HepG2 (cell line): Measurements from ENCODE around the gene HOXC10. TPM values are rescaled to one million over a fixed set of nuclear protein-coding genes. Genes with fewer than 3 reads are reported as not detected.

Experiments
- CREM ChIP-seq, 2 experiments: sonication (generic) in 1 of 2; formaldehyde crosslinking in 1 of 2; IDR thresholded peaks; 2 replicates each; pipeline versions ENCODE4 v1.4.0 to v1.6.1; 2016 to 2020; ENCODE audit warnings: antibody characterized with exemption in 1 of 2, mild to moderate bottlenecking in 1 of 2, missing genetic modification reagents in 1 of 2
- FOXA3 ChIP-seq: IDR thresholded peaks from 2 replicates; pipeline ENCODE4 v1.6.1; 2016; ENCODE audit warnings: missing genetic modification reagents, missing compliant biosample characterization
- GABPB1 ChIP-seq: IDR thresholded peaks from 2 replicates; pipeline ENCODE4 v1.6.1; 2016; ENCODE audit warnings: mild to moderate bottlenecking, missing genetic modification reagents, moderate library complexity, missing compliant biosample characterization
- HOXA3 ChIP-seq: sonication (generic); formaldehyde crosslinking; IDR thresholded peaks from 2 replicates; pipeline ENCODE4 v1.5.0; 2020; ENCODE audit warnings: missing genetic modification reagents
- MBD4 ChIP-seq: IDR thresholded peaks from 2 replicates; pipeline ENCODE4 v1.6.1; 2012; ENCODE audit warnings: low read length, inconsistent platforms, borderline replicate concordance
- NAIF1 ChIP-seq: sonication (generic); formaldehyde crosslinking; IDR thresholded peaks from 2 replicates; pipeline ENCODE4 v1.5.0; 2020; ENCODE audit warnings: mild to moderate bottlenecking, missing genetic modification reagents, borderline replicate concordance
- NCOR1 ChIP-seq: fragments of 200-600 bp; sonication (generic); IDR thresholded peaks from 2 replicates; pipeline ENCODE4 v1.7.0; 2017; ENCODE audit warnings: antibody characterized with exemption, low read length, borderline replicate concordance
- PAF1 ChIP-seq: IDR thresholded peaks from 2 replicates; pipeline ENCODE4 v1.6.1; 2016; ENCODE audit warnings: missing genetic modification reagents, missing compliant biosample characterization
- RXRB ChIP-seq: IDR thresholded peaks from 2 replicates; pipeline ENCODE4 v1.6.1; 2016; ENCODE audit warnings: borderline replicate concordance, missing genetic modification reagents, missing compliant biosample characterization
- SALL1 ChIP-seq: sonication (generic); formaldehyde crosslinking; IDR thresholded peaks from 2 replicates; pipeline ENCODE4 v1.8.0; 2022; ENCODE audit warnings: mild to moderate bottlenecking, missing genetic modification reagents
- SKI ChIP-seq: fragments of 450-650 bp; IDR thresholded peaks from one replicate; pipeline ENCODE4 v1.6.1; 2018; ENCODE audit warnings: mild to moderate bottlenecking; ENCODE audit not compliant: partially characterized antibody
- TIGD3 ChIP-seq: sonication (generic); formaldehyde crosslinking; IDR thresholded peaks from 2 replicates; pipeline ENCODE4 v1.5.1; 2020; ENCODE audit warnings: mild to moderate bottlenecking, missing genetic modification reagents, borderline replicate concordance
- ZBTB3 ChIP-seq: sonication (generic); formaldehyde crosslinking; IDR thresholded peaks from 2 replicates; pipeline ENCODE4 v1.4.0; 2020; ENCODE audit warnings: low read depth, mild to moderate bottlenecking, moderate library complexity, missing genetic modification reagents, borderline replicate concordance
- ZNF24 ChIP-seq: fragments of 450-650 bp; IDR thresholded peaks from 2 replicates; pipeline ENCODE4 v1.6.1; 2017; ENCODE audit warnings: antibody characterized with exemption, mild to moderate bottlenecking
- ZNF547 ChIP-seq: sonication (generic); formaldehyde crosslinking; IDR thresholded peaks from 2 replicates; pipeline ENCODE4 v1.5.1; 2020; ENCODE audit warnings: mild to moderate bottlenecking, missing genetic modification reagents
- ZNF687 ChIP-seq: sonication (generic); formaldehyde crosslinking; IDR thresholded peaks from 2 replicates; pipeline ENCODE4 v1.5.1; 2020; ENCODE audit warnings: mild to moderate bottlenecking, missing genetic modification reagents, moderate library complexity
- polyA plus RNA-seq, 8 experiments: library from polyadenylated mRNA; depleted of rRNA in 3 of 8; stranded (reverse) in 7 of 8; unstranded in 1 of 8; fragments of >200 nt; fragmentation: Illumina TruSeq in 4 of 8; extraction: Trizol in 4 of 8; gene quantifications; 2 replicates each; pipeline versions ENCODE4 v1.2.1 to v1.2.3, GENCODE V29; 2011 to 2016; ENCODE audit warnings: low read depth in 4 of 8, missing spikeins in 1 of 8, mixed read lengths in 1 of 8; ENCODE audit not compliant: insufficient read depth in 1 of 8
- total RNA-seq, 5 experiments: library from RNA; depleted of rRNA; stranded (reverse); fragments of >200 nt; fragmentation: Illumina TruSeq; extraction: Trizol; gene quantifications; 2 replicates each; pipeline ENCODE4 v1.2.3, GENCODE V29; 2016; ENCODE audit warnings: low read depth in 1 of 5
- TF ChIP-seq, protein P1 (sequence below): sonication (generic); formaldehyde crosslinking; IDR thresholded peaks from 2 replicates; pipeline ENCODE4 v1.4.0; 2020; ENCODE audit warnings: mild to moderate bottlenecking, low read depth, missing genetic modification reagents
- TF ChIP-seq, protein P2 (sequence below): sonication (generic); formaldehyde crosslinking; IDR thresholded peaks from 2 replicates; pipeline ENCODE4 v1.9.0; 2021; ENCODE audit warnings: missing genetic modification reagents, borderline replicate concordance

Gene HOXC10
- total and polyA plus RNA-seq, 2 of the 13 experiments (the other 11 are each of a cell fraction or from before 2014, with no cell fraction given) = not detected

DNA sequence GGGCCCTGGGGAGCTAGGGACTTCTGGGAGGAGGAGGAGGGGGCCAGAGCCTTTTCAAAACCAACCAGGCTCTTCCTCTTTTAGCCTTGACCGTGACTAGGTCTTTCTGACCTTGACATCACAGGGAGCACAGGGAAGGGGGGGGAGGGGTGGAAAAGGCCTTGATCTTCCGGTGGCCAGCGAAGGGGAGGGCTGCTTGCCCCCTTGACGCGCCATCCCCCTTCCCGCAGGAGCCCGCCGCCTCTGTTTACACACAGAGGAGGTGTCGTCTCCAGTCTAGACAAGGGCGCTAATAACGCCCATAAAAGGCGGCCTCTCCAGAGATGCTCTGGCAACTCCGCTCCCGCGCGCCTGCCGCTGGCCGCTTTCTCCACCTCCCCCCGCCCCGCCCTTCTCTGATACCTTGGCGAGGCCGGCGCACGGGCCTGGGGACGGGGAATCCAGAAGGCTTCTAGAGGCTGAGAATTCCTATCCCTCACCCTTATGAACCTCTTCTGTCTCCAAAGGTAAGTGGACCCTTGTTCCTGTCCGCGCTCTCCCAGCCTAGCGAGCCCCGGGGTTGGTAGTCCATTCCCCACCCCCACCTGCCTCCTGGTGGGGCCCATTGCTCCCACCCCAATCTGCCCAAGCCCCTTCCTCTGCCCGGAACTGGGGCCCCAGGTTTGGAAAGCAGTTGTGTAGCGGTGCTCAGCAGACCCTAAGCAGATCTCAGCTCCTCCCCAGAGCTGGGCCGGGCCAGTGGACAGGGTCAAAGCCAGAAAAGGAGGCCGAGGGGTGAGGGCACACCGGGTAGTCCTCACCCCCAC is 35.1 kb upstream of the HOXC10 start (continued):
- TF ChIP-seq PAF1 (CRISPR knock-in tag) (no peak), ZBTB3 (CRISPR knock-in tag) (no peak), GABPB1 (CRISPR knock-in tag) (peak; percentile 33; the same call in 1 of the 2 replicates), NAIF1 (CRISPR knock-in tag) (no peak), FOXA3 (CRISPR knock-in tag) (0 out of 2 replicates have a peak, but pooled peaks have one; percentile 26), MBD4 (no peak), TIGD3 (no peak), HOXA3 (no peak), SKI (peak; percentile 93), ZNF24 (no peak), ZNF547 (CRISPR knock-in tag) (no peak), CREM (IDR thresholded peaks at IDR 0.05) (no peak), CREM (CRISPR knock-in tag; IDR thresholded peaks at IDR 0.05) (no peak), RXRB (CRISPR knock-in tag) (0 out of 2 replicates have a peak, but pooled peaks have one; percentile 14), ZNF687 (CRISPR knock-in tag) (0 out of 2 replicates have a peak, but pooled peaks have one; percentile 10), SALL1 (CRISPR knock-in tag) (0 out of 2 replicates have a peak, but pooled peaks have one; percentile 16), NCOR1 (peak; percentile 39; the same call in 1 of the 2 replicates)
- TF ChIP-seq, protein P1, sequence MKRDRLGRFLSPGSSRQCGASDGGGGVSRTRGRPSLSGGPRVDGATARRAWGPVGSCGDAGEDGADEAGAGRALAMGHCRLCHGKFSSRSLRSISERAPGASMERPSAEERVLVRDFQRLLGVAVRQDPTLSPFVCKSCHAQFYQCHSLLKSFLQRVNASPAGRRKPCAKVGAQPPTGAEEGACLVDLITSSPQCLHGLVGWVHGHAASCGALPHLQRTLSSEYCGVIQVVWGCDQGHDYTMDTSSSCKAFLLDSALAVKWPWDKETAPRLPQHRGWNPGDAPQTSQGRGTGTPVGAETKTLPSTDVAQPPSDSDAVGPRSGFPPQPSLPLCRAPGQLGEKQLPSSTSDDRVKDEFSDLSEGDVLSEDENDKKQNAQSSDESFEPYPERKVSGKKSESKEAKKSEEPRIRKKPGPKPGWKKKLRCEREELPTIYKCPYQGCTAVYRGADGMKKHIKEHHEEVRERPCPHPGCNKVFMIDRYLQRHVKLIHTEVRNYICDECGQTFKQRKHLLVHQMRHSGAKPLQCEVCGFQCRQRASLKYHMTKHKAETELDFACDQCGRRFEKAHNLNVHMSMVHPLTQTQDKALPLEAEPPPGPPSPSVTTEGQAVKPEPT (CRISPR knock-in tag) = no peak
- TF ChIP-seq, protein P2, sequence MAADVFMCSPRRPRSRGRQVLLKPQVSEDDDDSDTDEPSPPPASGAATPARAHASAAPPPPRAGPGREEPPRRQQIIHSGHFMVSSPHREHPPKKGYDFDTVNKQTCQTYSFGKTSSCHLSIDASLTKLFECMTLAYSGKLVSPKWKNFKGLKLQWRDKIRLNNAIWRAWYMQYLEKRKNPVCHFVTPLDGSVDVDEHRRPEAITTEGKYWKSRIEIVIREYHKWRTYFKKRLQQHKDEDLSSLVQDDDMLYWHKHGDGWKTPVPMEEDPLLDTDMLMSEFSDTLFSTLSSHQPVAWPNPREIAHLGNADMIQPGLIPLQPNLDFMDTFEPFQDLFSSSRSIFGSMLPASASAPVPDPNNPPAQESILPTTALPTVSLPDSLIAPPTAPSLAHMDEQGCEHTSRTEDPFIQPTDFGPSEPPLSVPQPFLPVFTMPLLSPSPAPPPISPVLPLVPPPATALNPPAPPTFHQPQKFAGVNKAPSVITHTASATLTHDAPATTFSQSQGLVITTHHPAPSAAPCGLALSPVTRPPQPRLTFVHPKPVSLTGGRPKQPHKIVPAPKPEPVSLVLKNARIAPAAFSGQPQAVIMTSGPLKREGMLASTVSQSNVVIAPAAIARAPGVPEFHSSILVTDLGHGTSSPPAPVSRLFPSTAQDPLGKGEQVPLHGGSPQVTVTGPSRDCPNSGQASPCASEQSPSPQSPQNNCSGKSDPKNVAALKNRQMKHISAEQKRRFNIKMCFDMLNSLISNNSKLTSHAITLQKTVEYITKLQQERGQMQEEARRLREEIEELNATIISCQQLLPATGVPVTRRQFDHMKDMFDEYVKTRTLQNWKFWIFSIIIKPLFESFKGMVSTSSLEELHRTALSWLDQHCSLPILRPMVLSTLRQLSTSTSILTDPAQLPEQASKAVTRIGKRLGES = no peak
